Measurements from ENCODE around the gene TMEM213. TPM values are rescaled to one million over a fixed set of nuclear protein-coding genes. Genes with fewer than 3 reads are reported as not detected.

TMEM213 gene
- total RNA-seq, 1 donor from 2014 or later, result not detected

- intact Hi-C loops (cut with DNase I), result no loop called here
- DNase-seq (ENCODE audit: low spot score) (no peak), ATAC-seq (no peak)
Observed at GRCh38 chr7:138866353-138866752, 68.6 kb downstream of the TMEM213 start.

DNA sequence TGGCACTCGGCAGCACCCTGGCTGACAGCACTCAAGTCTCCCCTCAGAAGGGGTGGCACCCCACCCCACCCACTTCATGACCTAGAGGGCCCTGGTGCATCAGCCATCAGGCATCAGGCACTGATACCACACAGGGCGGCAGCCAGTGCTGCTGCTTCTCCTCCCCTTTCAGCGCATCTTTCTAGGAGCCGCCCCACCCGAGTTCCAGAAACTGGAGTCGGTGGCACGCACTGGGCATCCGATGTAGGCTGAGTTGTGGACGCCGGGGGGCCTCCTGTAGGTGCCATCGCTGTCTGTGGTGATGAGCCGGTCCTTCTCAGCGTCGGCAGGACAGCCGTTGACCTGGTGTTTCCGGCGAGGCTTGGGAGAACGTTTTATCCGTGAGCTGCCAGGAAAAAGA is 70.0 kb downstream of the TMEM213 start:
- ATAC-seq (no peak), DNase-seq (ENCODE audit: low spot score) (no peak)
- intact Hi-C loops (cut with DNase I), result no loop called here

GRCh38 chr7:138868711-138869110 is 70.9 kb downstream of the TMEM213 start:
- no peak for DNase-seq (ENCODE audit: low spot score)
- intact Hi-C loops (cut with DNase I), result no loop called here
- no peak for ATAC-seq

DNA sequence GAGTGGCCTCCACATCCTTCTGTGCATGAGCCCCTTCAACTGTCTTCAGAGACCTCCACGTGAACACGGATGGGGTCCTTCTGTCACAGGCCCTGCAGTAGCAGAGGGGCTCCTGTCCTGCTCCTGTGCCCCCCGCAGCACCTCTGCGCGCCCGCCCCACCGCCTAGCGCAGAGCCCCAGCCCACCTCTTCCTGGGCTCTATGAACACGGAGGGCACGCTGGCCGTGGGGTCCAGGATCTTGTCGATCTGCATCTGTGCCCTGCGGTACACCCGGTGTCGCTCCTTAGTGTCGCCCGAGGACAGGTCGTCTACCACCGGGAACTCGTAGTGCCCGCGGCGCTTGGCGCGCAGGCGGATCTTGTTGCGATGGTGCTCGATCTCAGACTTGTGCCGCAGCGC is 71.6 kb downstream of the TMEM213 start:
- no peak for DNase-seq (ENCODE audit: low spot score)
- intact Hi-C loops (cut with DNase I), result no loop called here
- no peak for ATAC-seq

GRCh38 chr7:138871065-138871813 is 73.4 kb downstream of the TMEM213 start:
- intact Hi-C loops (cut with DNase I), result no loop called here
- no peak for DNase-seq (ENCODE audit: low spot score)
- ATAC-seq, result no peak

- intact Hi-C loops (cut with DNase I), result no loop called here
- ATAC-seq, result no peak
- no peak for DNase-seq (ENCODE audit: low spot score)
Observed at GRCh38 chr7:138871814-138872090, 74.0 kb downstream of the TMEM213 start.

GRCh38 chr7:138872576-138872975 is 74.8 kb downstream of the TMEM213 start:
- no peak for ATAC-seq
- intact Hi-C loops (cut with DNase I), result no loop called here
- no peak for DNase-seq (ENCODE audit: low spot score)

DNA sequence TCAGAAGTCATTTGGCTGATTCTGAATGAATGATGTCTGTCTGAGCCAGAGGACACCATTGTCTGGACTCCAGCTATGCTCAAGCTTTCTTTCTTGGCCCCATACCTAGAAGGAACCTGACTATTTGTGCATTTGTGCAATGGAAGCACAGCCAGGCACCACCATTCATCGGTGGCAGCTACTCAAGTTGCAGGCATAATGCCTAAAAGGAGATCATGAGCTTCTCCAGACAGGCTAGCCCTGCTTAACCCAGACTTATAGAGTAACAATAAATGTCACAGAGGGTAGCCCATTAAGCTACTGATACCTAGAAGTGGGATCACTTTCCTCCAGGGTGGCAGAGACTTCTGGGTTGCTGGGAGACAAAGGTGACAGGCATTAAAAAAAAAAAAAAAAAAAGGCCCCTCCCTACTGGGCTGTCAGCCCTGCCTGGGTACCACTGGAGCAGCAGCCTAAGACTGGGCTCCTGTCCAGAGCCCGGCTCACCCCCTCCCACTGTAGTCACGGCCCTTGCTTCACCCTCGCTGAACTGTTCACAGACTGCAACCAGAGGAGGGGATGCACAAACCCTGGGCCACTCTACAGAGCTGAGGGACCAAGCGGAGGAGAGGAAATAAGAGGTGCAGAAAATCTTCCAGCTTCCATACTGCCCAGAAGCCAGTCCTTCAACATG is 75.6 kb downstream of the TMEM213 start:
- ATAC-seq (no peak), DNase-seq (ENCODE audit: low spot score) (no peak)
- intact Hi-C loops (cut with DNase I), result no loop called here

- intact Hi-C loops (cut with DNase I), result no loop called here
- no peak for DNase-seq (ENCODE audit: low spot score)
- no peak for ATAC-seq
Observed at GRCh38 chr7:138875794-138876193, 78.0 kb downstream of the TMEM213 start.

DNA sequence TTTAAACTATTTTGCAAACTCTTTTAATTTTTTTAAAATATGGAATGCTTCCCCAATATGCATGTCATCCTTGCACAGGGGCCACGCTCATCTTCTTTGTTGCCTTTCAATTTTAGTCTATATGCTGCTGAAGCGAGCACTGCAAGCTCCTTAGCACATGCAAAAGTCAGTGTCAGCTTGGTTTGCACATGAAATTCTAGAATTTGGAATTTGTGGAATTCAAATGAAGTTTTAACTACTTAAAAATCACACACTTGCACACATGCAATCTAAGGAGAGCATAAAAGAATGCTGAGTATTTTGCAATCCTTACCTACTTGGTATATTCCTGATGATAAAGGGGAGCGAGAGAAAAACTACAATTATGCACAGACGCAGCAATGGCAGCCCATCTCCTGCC is 78.5 kb downstream of the TMEM213 start:
- ATAC-seq (no peak), DNase-seq (ENCODE audit: low spot score) (no peak)
- intact Hi-C loops (cut with DNase I), result no loop called here

- DNase-seq (ENCODE audit: low spot score), result no peak
- ATAC-seq, result no peak
Observed at GRCh38 chr7:138878051-138878450, 80.3 kb downstream of the TMEM213 start.

DNA sequence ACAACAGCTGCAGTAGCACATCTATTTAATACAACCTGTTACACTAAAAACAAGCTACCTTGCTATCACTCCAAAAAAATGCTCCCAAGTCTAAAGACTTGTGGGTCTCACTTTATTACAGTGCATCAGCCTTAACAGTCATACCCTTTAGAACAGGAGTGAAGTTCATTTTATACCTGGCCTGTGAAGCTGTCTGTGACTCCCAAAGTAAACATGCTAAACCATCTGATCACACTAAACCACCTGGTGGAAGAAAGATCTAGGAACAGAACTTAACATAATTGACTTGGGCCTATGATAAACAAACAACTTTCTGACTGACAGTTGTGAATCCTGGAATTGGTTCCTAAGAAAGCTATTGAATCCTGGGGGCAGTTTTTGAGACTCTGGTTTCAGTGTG is 81.1 kb downstream of the TMEM213 start:
- no peak for ATAC-seq
- intact Hi-C loops (cut with DNase I), result no loop called here
- no peak for DNase-seq (ENCODE audit: low spot score)

More at GRCh38 chr7:138878051-138878450, 80.3 kb downstream of the TMEM213 start:
- intact Hi-C loops (cut with DNase I), result no loop called here

DNA sequence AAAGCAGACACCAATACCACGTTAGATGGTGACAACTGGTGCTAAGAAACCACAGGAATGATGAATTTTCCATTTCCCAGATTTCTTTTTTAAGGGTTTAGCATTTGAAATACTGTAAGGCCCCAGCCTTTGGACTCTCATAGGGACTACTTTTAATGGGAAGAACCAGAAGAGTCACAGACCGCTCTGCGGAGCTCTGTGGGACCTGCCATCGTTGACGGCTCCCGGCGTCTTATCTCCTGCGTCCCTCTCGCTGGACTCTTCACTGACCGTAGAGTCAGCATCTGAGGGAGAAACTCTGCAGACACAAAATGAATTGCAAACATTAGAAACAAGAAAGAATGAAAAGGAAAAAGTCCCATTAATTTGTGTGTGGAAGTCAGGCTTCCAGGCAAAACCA is 81.6 kb downstream of the TMEM213 start:
- ATAC-seq (no peak), DNase-seq (ENCODE audit: low spot score) (no peak)
- intact Hi-C loops (cut with DNase I), result no loop called here

DNA sequence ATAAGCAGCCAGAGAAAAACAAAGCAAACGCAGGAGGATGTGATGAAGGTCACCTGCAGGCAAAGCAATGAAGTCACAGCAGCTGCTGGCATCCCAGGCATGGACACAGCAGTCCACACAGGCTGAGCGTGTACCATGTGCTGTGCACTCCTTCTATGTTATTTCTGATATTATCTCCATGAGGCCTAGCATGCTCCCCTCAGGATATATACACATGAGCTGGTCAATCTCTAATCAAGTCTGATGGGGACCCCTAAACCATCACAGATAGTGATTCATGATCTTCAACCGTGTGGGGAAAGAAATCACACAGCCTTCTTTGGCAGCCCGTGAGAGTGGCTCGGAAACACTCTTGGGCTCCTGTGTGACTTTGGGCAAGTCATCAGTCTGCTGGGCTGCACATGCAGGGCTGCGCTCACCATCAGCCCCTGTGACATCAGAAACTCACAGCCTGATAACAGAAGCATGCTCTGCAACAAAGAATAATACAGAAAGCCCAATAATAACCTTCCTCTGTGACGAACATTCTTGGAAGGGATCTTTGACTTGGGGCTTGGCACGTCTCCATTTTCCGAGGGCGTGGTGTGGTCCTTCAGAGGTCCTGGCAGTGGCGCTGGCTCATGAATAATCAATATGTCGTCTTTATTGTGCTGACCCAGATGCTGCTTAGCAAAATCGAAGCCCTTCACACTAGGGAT is 83.2 kb downstream of the TMEM213 start:
- ATAC-seq (peak; percentile 70), DNase-seq (ENCODE audit: low spot score) (peak; percentile 78)
- intact Hi-C loops (cut with DNase I), result loop anchor here (10.0 kb wide), 1 partner anchor 104 kb away; the partner anchor contains the start of gene KIAA1549

DNA sequence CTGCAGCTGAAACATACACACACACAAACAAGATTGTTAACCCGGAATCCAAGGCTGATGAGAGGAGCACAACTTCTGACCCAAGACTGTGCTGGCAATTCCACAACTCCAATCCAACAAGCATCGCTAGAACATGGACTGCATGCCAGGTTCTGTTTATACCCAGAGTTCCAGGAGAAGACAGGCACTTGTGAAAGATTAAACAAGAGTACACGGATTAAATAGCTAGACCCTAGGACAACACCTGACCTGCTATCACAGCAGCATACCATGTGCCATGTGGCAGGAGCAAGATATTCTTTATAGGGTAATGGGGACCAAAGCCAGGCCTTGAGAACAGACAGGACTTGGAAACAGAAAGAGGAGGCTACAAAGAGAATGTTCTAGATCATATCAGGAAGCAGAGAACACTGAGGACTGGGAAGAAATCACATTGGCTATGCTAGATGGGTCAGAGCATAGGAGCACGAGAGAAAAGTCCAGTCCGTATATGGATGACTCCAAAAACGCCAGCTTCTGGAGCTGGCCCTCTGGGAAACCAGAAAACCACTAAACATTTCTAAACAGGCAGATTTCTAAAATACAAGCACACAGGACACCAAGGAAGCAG is 83.9 kb downstream of the TMEM213 start:
- ATAC-seq, result peak; percentile 72
- intact Hi-C loops (cut with DNase I), result loop anchor here (10.0 kb wide), 1 partner anchor 103 kb away; the partner anchor contains the start of gene KIAA1549
- no peak for DNase-seq (ENCODE audit: low spot score)

GRCh38 chr7:138882249-138882648 is 84.5 kb downstream of the TMEM213 start:
- intact Hi-C loops (cut with DNase I), result loop anchor here (10.0 kb wide), 1 partner anchor 103 kb away; the partner anchor contains the start of gene KIAA1549
- ATAC-seq, result no peak
- DNase-seq (ENCODE audit: low spot score), result no peak

- ATAC-seq (no peak), DNase-seq (ENCODE audit: low spot score) (no peak)
- intact Hi-C loops (cut with DNase I), result loop anchor here (10.0 kb wide), 1 partner anchor 99 kb away; the partner anchor contains the start of gene KIAA1549
Observed at GRCh38 chr7:138885383-138886147, 87.8 kb downstream of the TMEM213 start.

GRCh38 chr7:138886501-138886917 is 88.7 kb downstream of the TMEM213 start:
- ATAC-seq (peak; percentile 36), DNase-seq (ENCODE audit: low spot score) (no peak)
- intact Hi-C loops (cut with DNase I), result loop anchor here (10.0 kb wide), 1 partner anchor 98 kb away; the partner anchor contains the start of gene KIAA1549
